HL-60 (cell line): ENCODE measurements around the gene CDRT15.

Source experiments
- GABPA ChIP-seq: IDR thresholded peaks from 2 replicates; pipeline ENCODE4 v1.6.1; 2012; ENCODE audit warnings: low read depth
- TF ChIP-seq, protein P1 (sequence below): IDR thresholded peaks from one replicate; pipeline ENCODE4 v1.5.1; 2011; ENCODE audit warnings: low read length, control low read depth, inconsistent platforms; ENCODE audit not compliant: insufficient read depth
- TF ChIP-seq, protein P2 (sequence below): IDR thresholded peaks from 2 replicates; pipeline ENCODE4 v1.6.1; 2012; ENCODE audit warnings: low read depth; ENCODE audit not compliant: insufficient replicate concordance

DNA sequence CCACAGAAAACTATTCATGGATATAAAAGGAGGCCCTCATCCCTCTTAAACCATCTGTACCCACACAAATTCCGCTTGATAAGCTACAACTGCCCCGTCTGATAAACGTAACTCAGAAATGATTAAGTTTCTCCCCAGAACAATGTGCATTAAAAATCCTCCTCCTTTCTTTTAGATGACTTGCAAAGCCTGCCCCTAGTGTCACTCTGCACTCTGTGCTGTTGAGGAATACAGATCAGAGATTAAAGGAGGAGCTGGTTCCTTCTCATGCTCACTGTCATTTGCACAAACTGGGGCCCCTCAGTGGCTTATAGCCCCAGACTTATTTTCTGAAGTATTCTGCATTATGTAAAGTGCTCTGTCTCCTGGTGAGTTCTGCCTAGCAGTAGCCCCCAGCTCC, 33.3 kb downstream of the CDRT15 start:
- TF ChIP-seq, protein P1, sequence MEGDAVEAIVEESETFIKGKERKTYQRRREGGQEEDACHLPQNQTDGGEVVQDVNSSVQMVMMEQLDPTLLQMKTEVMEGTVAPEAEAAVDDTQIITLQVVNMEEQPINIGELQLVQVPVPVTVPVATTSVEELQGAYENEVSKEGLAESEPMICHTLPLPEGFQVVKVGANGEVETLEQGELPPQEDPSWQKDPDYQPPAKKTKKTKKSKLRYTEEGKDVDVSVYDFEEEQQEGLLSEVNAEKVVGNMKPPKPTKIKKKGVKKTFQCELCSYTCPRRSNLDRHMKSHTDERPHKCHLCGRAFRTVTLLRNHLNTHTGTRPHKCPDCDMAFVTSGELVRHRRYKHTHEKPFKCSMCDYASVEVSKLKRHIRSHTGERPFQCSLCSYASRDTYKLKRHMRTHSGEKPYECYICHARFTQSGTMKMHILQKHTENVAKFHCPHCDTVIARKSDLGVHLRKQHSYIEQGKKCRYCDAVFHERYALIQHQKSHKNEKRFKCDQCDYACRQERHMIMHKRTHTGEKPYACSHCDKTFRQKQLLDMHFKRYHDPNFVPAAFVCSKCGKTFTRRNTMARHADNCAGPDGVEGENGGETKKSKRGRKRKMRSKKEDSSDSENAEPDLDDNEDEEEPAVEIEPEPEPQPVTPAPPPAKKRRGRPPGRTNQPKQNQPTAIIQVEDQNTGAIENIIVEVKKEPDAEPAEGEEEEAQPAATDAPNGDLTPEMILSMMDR: no peak
- TF ChIP-seq, protein P2, sequence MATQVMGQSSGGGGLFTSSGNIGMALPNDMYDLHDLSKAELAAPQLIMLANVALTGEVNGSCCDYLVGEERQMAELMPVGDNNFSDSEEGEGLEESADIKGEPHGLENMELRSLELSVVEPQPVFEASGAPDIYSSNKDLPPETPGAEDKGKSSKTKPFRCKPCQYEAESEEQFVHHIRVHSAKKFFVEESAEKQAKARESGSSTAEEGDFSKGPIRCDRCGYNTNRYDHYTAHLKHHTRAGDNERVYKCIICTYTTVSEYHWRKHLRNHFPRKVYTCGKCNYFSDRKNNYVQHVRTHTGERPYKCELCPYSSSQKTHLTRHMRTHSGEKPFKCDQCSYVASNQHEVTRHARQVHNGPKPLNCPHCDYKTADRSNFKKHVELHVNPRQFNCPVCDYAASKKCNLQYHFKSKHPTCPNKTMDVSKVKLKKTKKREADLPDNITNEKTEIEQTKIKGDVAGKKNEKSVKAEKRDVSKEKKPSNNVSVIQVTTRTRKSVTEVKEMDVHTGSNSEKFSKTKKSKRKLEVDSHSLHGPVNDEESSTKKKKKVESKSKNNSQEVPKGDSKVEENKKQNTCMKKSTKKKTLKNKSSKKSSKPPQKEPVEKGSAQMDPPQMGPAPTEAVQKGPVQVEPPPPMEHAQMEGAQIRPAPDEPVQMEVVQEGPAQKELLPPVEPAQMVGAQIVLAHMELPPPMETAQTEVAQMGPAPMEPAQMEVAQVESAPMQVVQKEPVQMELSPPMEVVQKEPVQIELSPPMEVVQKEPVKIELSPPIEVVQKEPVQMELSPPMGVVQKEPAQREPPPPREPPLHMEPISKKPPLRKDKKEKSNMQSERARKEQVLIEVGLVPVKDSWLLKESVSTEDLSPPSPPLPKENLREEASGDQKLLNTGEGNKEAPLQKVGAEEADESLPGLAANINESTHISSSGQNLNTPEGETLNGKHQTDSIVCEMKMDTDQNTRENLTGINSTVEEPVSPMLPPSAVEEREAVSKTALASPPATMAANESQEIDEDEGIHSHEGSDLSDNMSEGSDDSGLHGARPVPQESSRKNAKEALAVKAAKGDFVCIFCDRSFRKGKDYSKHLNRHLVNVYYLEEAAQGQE: no peak
- TF ChIP-seq GABPA: no peak
